Fibroblast of pulmonary artery (primary cell): Measurements from ENCODE around the gene TRIM71.
"Not testable (repeated sequence)": the region's sequence is repeated elsewhere in the genome, so short reads cannot be mapped to it uniquely, and the experiment has no call there.

Source experiments
- DNase-seq: peaks from one replicate; pipeline ENCODE4 v3.0.0-alpha.2; 2010; ENCODE audit warnings: low read depth
- H3K4me3 ChIP-seq: replicated peaks from 2 replicates; pipeline ENCODE4 v1.5.1; 2011; ENCODE audit warnings: low read depth, mild to moderate bottlenecking, control low read depth, low read length, moderate library complexity
- CTCF ChIP-seq: IDR thresholded peaks from 2 replicates; pipeline ENCODE4 v1.5.1; 2011; ENCODE audit warnings: mild to moderate bottlenecking, control low read depth, low read length, inconsistent platforms; ENCODE audit errors: missing control alignments

The TRIM71 gene

GRCh38 chr3:32895701-32896100 lies 77.9 kb downstream of the TRIM71 start:
- no peak for TF ChIP-seq CTCF
- no peak for DNase-seq
- no peak overlapping the region for H3K4me3 ChIP-seq

GRCh38 chr3:32896143-32896542 lies 78.3 kb downstream of the TRIM71 start:
- TF ChIP-seq CTCF: no peak

GRCh38 chr3:32897001-32897601 lies 79.3 kb downstream of the TRIM71 start:
- TF ChIP-seq CTCF: no peak

More at GRCh38 chr3:32896143-32896542, 78.3 kb downstream of the TRIM71 start:
- H3K4me3 ChIP-seq: no peak overlapping the region
- no peak for DNase-seq

GRCh38 chr3:32897981-32898623 lies 80.3 kb downstream of the TRIM71 start:
- no peak overlapping the region for H3K4me3 ChIP-seq
- DNase-seq: no peak
- no peak for TF ChIP-seq CTCF

More at GRCh38 chr3:32897001-32897601, 79.3 kb downstream of the TRIM71 start:
- no peak overlapping the region for H3K4me3 ChIP-seq
- DNase-seq: no peak

- H3K4me3 ChIP-seq: no peak overlapping the region
- TF ChIP-seq CTCF: no peak
- DNase-seq: no peak
Observed at GRCh38 chr3:32899265-32899664, 81.5 kb downstream of the TRIM71 start.

GRCh38 chr3:32901005-32901932 lies 83.5 kb downstream of the TRIM71 start:
- no peak for TF ChIP-seq CTCF
- DNase-seq: no peak
- H3K4me3 ChIP-seq: no peak overlapping the region

- DNase-seq, H3K4me3 ChIP-seq: not testable (repeated sequence)
Observed at GRCh38 chr3:32902887-32903371, 85.1 kb downstream of the TRIM71 start.
